Transverse colon (tissue), 4 donors: ENCODE results near the gene ATP13A5. TPM values are rescaled to one million over a fixed set of nuclear protein-coding genes. Genes with fewer than 3 reads are reported as not detected.

Experiments used
- DNase-seq: peaks from one replicate; pipeline ENCODE4 v3.0.0-alpha.2; 2019
- H3K27ac ChIP-seq, 4 donors: fragments of 200-600 bp; sonication (generic); 2 replicates each; pipeline ENCODE4 v1.5.1; 2016 to 2018; ENCODE audit warnings: inconsistent platforms in 4 of 4
- H3K27me3 ChIP-seq: fragments of 200-600 bp; sonication (generic); 2 replicates; pipeline ENCODE4 v1.5.1; 2017; ENCODE audit warnings: inconsistent platforms
- H3K36me3 ChIP-seq, 4 donors: fragments of 200-600 bp; sonication (generic); 2 replicates each; pipeline ENCODE4 v1.5.1; 2017 to 2019; ENCODE audit warnings: inconsistent platforms in 4 of 4
- H3K4me1 ChIP-seq, 4 donors: fragments of 200-600 bp; sonication (generic); 2 replicates each; pipeline ENCODE4 v1.5.1; 2017 to 2020; ENCODE audit warnings: inconsistent platforms in 4 of 4
- H3K4me3 ChIP-seq, 4 donors: fragments of 200-600 bp; sonication (generic); 1 replicate in 1 of 4; 2 replicates in 3 of 4; pipeline versions ENCODE4 v1.5.1 to v1.6.1; 2017 to 2019; ENCODE audit warnings: inconsistent platforms in 4 of 4
- H3K9me3 ChIP-seq, 2 donors: fragments of 200-600 bp; sonication (generic); 2 replicates each; pipeline ENCODE4 v1.5.1; 2017 to 2019; ENCODE audit warnings: inconsistent platforms in 2 of 2
- EP300 ChIP-seq: sonication (generic); formaldehyde crosslinking; IDR thresholded peaks from one replicate; pipeline ENCODE4 v1.6.1; 2017; ENCODE audit warnings: antibody characterized with exemption, low read depth
- POLR2A ChIP-seq: fragments of 450-650 bp; IDR thresholded peaks from one replicate; pipeline ENCODE4 v1.6.1; 2016; ENCODE audit warnings: antibody characterized with exemption, mild to moderate bottlenecking, moderate library complexity
- POLR2AphosphoS5 ChIP-seq, 3 donors: sonication (generic); formaldehyde crosslinking; IDR thresholded peaks; one replicate each; pipeline ENCODE4 v1.6.1; 2016; ENCODE audit warnings: antibody characterized with exemption in 3 of 3
- WGBS, 2 donors: methylation state at CpG; one replicate each; pipeline ENCODE4 v1.1.5; 2018; ENCODE audit warnings: low coverage in 1 of 2; 5-methylcytosine and 5-hydroxymethylcytosine counted together
- in situ Hi-C, 4 donors: fragments of 200-750 bp; cut with MboI; loops; one replicate each; pipeline versions ENCODE4 v1.15.0 to v1.15.1; 2017; ENCODE audit warnings: low sequenced_read_pairs in 3 of 4, low pct_ligation_motif_present in 1 of 4, low pct_unique_long_range_greater_than_20kb in 1 of 4
- intact Hi-C: fragments of 100-400 bp; cut with DNase I; formaldehyde crosslinking; loops from one replicate; pipeline ENCODE4 v1.15.1; 2023; ENCODE audit warnings: low total_unique reads
- total RNA-seq, 4 donors: library from RNA; depleted of rRNA; stranded (reverse); fragments of >200 nt; gene quantifications; one replicate each; pipeline ENCODE4 v1.1.0, GENCODE V29; 2016
- TF ChIP-seq, protein P1 (sequence below), 5 experiments: fragments of 200-600 bp in 3 of 5; fragments of 450-650 bp in 2 of 5; sonication (generic) in 3 of 5; IDR thresholded peaks; 1 replicate in 2 of 5; 2 replicates in 3 of 5; pipeline ENCODE4 v1.5.1; 2016 to 2017; ENCODE audit warnings: antibody characterized with exemption in 5 of 5, inconsistent platforms in 3 of 5, mild to moderate bottlenecking in 2 of 5, moderate library complexity in 1 of 5

Gene ATP13A5
- total RNA-seq, 4 donors from 2014 or later: not detected

GRCh38 chr3:193262707-193263106, 115.8 kb downstream of the ATP13A5 start:
- H3K4me1 ChIP-seq: no peaks in the 10 kb centered on the region
- H3K27me3 ChIP-seq: no peaks in the 10 kb centered on the region
- no peak for DNase-seq
- TF ChIP-seq POLR2A: no peak
- no peak for TF ChIP-seq EP300
- TF ChIP-seq, protein P1, sequence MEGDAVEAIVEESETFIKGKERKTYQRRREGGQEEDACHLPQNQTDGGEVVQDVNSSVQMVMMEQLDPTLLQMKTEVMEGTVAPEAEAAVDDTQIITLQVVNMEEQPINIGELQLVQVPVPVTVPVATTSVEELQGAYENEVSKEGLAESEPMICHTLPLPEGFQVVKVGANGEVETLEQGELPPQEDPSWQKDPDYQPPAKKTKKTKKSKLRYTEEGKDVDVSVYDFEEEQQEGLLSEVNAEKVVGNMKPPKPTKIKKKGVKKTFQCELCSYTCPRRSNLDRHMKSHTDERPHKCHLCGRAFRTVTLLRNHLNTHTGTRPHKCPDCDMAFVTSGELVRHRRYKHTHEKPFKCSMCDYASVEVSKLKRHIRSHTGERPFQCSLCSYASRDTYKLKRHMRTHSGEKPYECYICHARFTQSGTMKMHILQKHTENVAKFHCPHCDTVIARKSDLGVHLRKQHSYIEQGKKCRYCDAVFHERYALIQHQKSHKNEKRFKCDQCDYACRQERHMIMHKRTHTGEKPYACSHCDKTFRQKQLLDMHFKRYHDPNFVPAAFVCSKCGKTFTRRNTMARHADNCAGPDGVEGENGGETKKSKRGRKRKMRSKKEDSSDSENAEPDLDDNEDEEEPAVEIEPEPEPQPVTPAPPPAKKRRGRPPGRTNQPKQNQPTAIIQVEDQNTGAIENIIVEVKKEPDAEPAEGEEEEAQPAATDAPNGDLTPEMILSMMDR (IDR thresholded peaks at IDR 0.05): no peak
- TF ChIP-seq POLR2AphosphoS5 (IDR thresholded peaks at IDR 0.05): no peak
- no peaks in the 10 kb centered on the region for H3K36me3 ChIP-seq
- WGBS, 2 donors: 77 to 85% methylated on average over 5 of the region's 5 CpGs
- H3K4me3 ChIP-seq: no peak overlapping the region
- intact Hi-C loops: no loop called here
- no peak overlapping the region for H3K27ac ChIP-seq
- in situ Hi-C loops: no loop called here
- no peaks in the 10 kb centered on the region for H3K9me3 ChIP-seq

GRCh38 chr3:193261970-193262369, 116.6 kb downstream of the ATP13A5 start:
- Histone ChIP-seq H3K36me3 (no peaks in the 10 kb centered on the region), H3K27me3 (no peaks in the 10 kb centered on the region), H3K9me3 (no peaks in the 10 kb centered on the region), H3K4me3 (no peak overlapping the region), H3K4me1 (no peaks in the 10 kb centered on the region), H3K27ac (no peak overlapping the region)
- in situ Hi-C loops (no loop called here), intact Hi-C loops (no loop called here)
- no peak for DNase-seq
- TF ChIP-seq POLR2A: no peak
- TF ChIP-seq EP300: no peak
- TF ChIP-seq, protein P1 (IDR thresholded peaks at IDR 0.05): no peak
- no peak for TF ChIP-seq POLR2AphosphoS5 (IDR thresholded peaks at IDR 0.05)
- WGBS, 2 donors: 94% methylated on average over 1 of the region's 1 CpG; no CpG with 5 or more reads in 1 of the 2 donors

GRCh38 chr3:193253986-193254660, 124.4 kb downstream of the ATP13A5 start:
- Histone ChIP-seq H3K27me3 (no peaks in the 10 kb centered on the region), H3K4me3 (no peak overlapping the region), H3K36me3 (no peaks in the 10 kb centered on the region), H3K9me3 (peaks cover 4 to 6% of the 10 kb centered on the region in 2 donors), H3K4me1 (no peaks in the 10 kb centered on the region), H3K27ac (no peak overlapping the region)
- intact Hi-C loops (no loop called here), in situ Hi-C loops (no loop called here)
- TF ChIP-seq POLR2A: no peak
- no peak for TF ChIP-seq POLR2AphosphoS5 (IDR thresholded peaks at IDR 0.05)
- TF ChIP-seq, protein P1 (IDR thresholded peaks at IDR 0.05): no peak
- TF ChIP-seq EP300: no peak
- no peak for DNase-seq
- WGBS, 2 donors: 46 to 66% methylated on average over 3 of the region's 3 CpGs

GRCh38 chr3:193250492-193250891, 128.1 kb downstream of the ATP13A5 start:
- Histone ChIP-seq H3K27me3 (no peaks in the 10 kb centered on the region), H3K4me1 (no peaks in the 10 kb centered on the region), H3K9me3 (peaks cover 11 to 24% of the 10 kb centered on the region in 2 donors), H3K4me3 (no peak overlapping the region), H3K36me3 (no peaks in the 10 kb centered on the region), H3K27ac (no peak overlapping the region)
- 83 to 86% methylated on average over 3 to 4 of the region's 4 CpGs for WGBS, 2 donors
- intact Hi-C loops (no loop called here), in situ Hi-C loops (no loop called here)
- no peak for TF ChIP-seq POLR2A
- TF ChIP-seq, protein P1 (IDR thresholded peaks at IDR 0.05): no peak
- TF ChIP-seq POLR2AphosphoS5 (IDR thresholded peaks at IDR 0.05): no peak
- TF ChIP-seq EP300: no peak
- DNase-seq: no peak
